ENCODE measurements around the gene F2R. TPM values are rescaled to one million over a fixed set of nuclear protein-coding genes. Genes with fewer than 3 reads are reported as not detected.
"Not testable (repeated sequence)": the region's sequence is repeated elsewhere in the genome, so short reads cannot be mapped to it uniquely, and the experiment has no call there.

F2R gene
- polyA plus RNA-seq, 1 donor: 52.5 TPM

GRCh38 chr5:76733049-76733417, 17.1 kb downstream of the F2R start:
- H3K36me3 ChIP-seq (ENCODE audit: control insufficient read depth, insufficient read depth, low read length): peaks cover 18% of the 10 kb centered on the region
- no peaks in the 10 kb centered on the region for H3K27me3 ChIP-seq (ENCODE audit: control insufficient read depth, insufficient read depth, low read length)
- H3K4me3 ChIP-seq (ENCODE audit: low read length): no peak overlapping the region
- no peaks in the 10 kb centered on the region for H3K4me1 ChIP-seq (ENCODE audit: control insufficient read depth, insufficient read depth, low read length)
- H3K9me3 ChIP-seq (ENCODE audit: control insufficient read depth, low read depth, low read length): peaks cover 8% of the 10 kb centered on the region
- H3K27ac ChIP-seq (ENCODE audit: low read length): no peak overlapping the region
- no peak for DNase-seq
- 100% methylated on average over 1 of the region's 13 CpGs for WGBS (ENCODE audit: insufficient coverage, low lambda C conversion rate)

- DNase-seq: no peak
- Histone ChIP-seq H3K4me1 (ENCODE audit: control insufficient read depth, insufficient read depth, low read length) (peaks cover 5% of the 10 kb centered on the region), H3K4me3 (ENCODE audit: low read length) (no peak overlapping the region), H3K36me3 (ENCODE audit: control insufficient read depth, insufficient read depth, low read length) (peaks cover 18% of the 10 kb centered on the region), H3K27me3 (ENCODE audit: control insufficient read depth, insufficient read depth, low read length) (no peaks in the 10 kb centered on the region), H3K27ac (ENCODE audit: low read length) (no peak overlapping the region), H3K9me3 (ENCODE audit: control insufficient read depth, low read depth, low read length) (no peaks in the 10 kb centered on the region)
- whole genome bisulfite sequencing (ENCODE audit: insufficient coverage, low lambda C conversion rate): 71% methylated on average over 2 of the region's 4 CpGs
These were observed 20.0 kb downstream of the F2R start for GRCh38 chr5:76735762-76736545.

GRCh38 chr5:76736679-76737556, 21.0 kb downstream of the F2R start:
- no peaks in the 10 kb centered on the region for H3K27me3 ChIP-seq (ENCODE audit: control insufficient read depth, insufficient read depth, low read length)
- peaks cover 18% of the 10 kb centered on the region for H3K36me3 ChIP-seq (ENCODE audit: control insufficient read depth, insufficient read depth, low read length)
- no peak for DNase-seq
- H3K4me3 ChIP-seq (ENCODE audit: low read length): no peak overlapping the region
- H3K27ac ChIP-seq (ENCODE audit: low read length): no peak overlapping the region
- 90% methylated on average over 2 of the region's 6 CpGs for WGBS (ENCODE audit: insufficient coverage, low lambda C conversion rate)
- H3K9me3 ChIP-seq (ENCODE audit: control insufficient read depth, low read depth, low read length): no peaks in the 10 kb centered on the region
- peaks cover 5% of the 10 kb centered on the region for H3K4me1 ChIP-seq (ENCODE audit: control insufficient read depth, insufficient read depth, low read length)

GRCh38 chr5:76737846-76738245, 21.9 kb downstream of the F2R start:
- Histone ChIP-seq H3K4me1 (ENCODE audit: control insufficient read depth, insufficient read depth, low read length) (peaks cover 5% of the 10 kb centered on the region), H3K36me3 (ENCODE audit: control insufficient read depth, insufficient read depth, low read length) (peaks cover 12% of the 10 kb centered on the region), H3K9me3 (ENCODE audit: control insufficient read depth, low read depth, low read length) (no peaks in the 10 kb centered on the region), H3K4me3 (ENCODE audit: low read length) (no peak overlapping the region), H3K27ac (ENCODE audit: low read length) (no peak overlapping the region), H3K27me3 (ENCODE audit: control insufficient read depth, insufficient read depth, low read length) (no peaks in the 10 kb centered on the region)
- 100% methylated on average over 1 of the region's 5 CpGs for WGBS (ENCODE audit: insufficient coverage, low lambda C conversion rate)
- no peak for DNase-seq

- H3K9me3 ChIP-seq (ENCODE audit: control insufficient read depth, low read depth, low read length); H3K4me1 ChIP-seq (ENCODE audit: control insufficient read depth, insufficient read depth, low read length); H3K4me3 ChIP-seq (ENCODE audit: low read length); H3K36me3 ChIP-seq (ENCODE audit: control insufficient read depth, insufficient read depth, low read length); H3K27ac ChIP-seq (ENCODE audit: low read length); H3K27me3 ChIP-seq (ENCODE audit: control insufficient read depth, insufficient read depth, low read length); DNase-seq: not testable (repeated sequence)
- no CpG with 5 or more reads among the region's 4 CpGs for WGBS (ENCODE audit: insufficient coverage, low lambda C conversion rate)
These were observed 25.6 kb downstream of the F2R start for GRCh38 chr5:76741506-76741905.

GRCh38 chr5:76742583-76742982, 26.7 kb downstream of the F2R start:
- peaks cover 5% of the 10 kb centered on the region for H3K4me1 ChIP-seq (ENCODE audit: control insufficient read depth, insufficient read depth, low read length)
- H3K36me3 ChIP-seq (ENCODE audit: control insufficient read depth, insufficient read depth, low read length): no peaks in the 10 kb centered on the region
- no peak overlapping the region for H3K27ac ChIP-seq (ENCODE audit: low read length)
- no peak overlapping the region for H3K4me3 ChIP-seq (ENCODE audit: low read length)
- no peaks in the 10 kb centered on the region for H3K9me3 ChIP-seq (ENCODE audit: control insufficient read depth, low read depth, low read length)
- H3K27me3 ChIP-seq (ENCODE audit: control insufficient read depth, insufficient read depth, low read length): no peaks in the 10 kb centered on the region
- DNase-seq: no peak
- whole genome bisulfite sequencing (ENCODE audit: insufficient coverage, low lambda C conversion rate): 100% methylated on average over 1 of the region's 4 CpGs

- no peaks in the 10 kb centered on the region for H3K36me3 ChIP-seq (ENCODE audit: control insufficient read depth, insufficient read depth, low read length)
- H3K4me3 ChIP-seq (ENCODE audit: low read length): no peak overlapping the region
- WGBS (ENCODE audit: insufficient coverage, low lambda C conversion rate): no CpG with 5 or more reads among the region's 2 CpGs
- DNase-seq: no peak
- H3K27ac ChIP-seq (ENCODE audit: low read length): no peak overlapping the region
- no peaks in the 10 kb centered on the region for H3K9me3 ChIP-seq (ENCODE audit: control insufficient read depth, low read depth, low read length)
- H3K27me3 ChIP-seq (ENCODE audit: control insufficient read depth, insufficient read depth, low read length): no peaks in the 10 kb centered on the region
- no peaks in the 10 kb centered on the region for H3K4me1 ChIP-seq (ENCODE audit: control insufficient read depth, insufficient read depth, low read length)
These were observed 28.7 kb downstream of the F2R start for GRCh38 chr5:76744632-76745031.

GRCh38 chr5:76745670-76746069, 29.7 kb downstream of the F2R start:
- H3K36me3 ChIP-seq (ENCODE audit: control insufficient read depth, insufficient read depth, low read length): no peaks in the 10 kb centered on the region
- 100% methylated on average over 1 of the region's 3 CpGs for whole genome bisulfite sequencing (ENCODE audit: insufficient coverage, low lambda C conversion rate)
- DNase-seq: no peak
- H3K27me3 ChIP-seq (ENCODE audit: control insufficient read depth, insufficient read depth, low read length): no peaks in the 10 kb centered on the region
- H3K4me1 ChIP-seq (ENCODE audit: control insufficient read depth, insufficient read depth, low read length): no peaks in the 10 kb centered on the region
- no peak overlapping the region for H3K27ac ChIP-seq (ENCODE audit: low read length)
- no peak overlapping the region for H3K4me3 ChIP-seq (ENCODE audit: low read length)
- H3K9me3 ChIP-seq (ENCODE audit: control insufficient read depth, low read depth, low read length): no peaks in the 10 kb centered on the region

GRCh38 chr5:76746677-76747076, 30.8 kb downstream of the F2R start:
- no peak for DNase-seq
- Histone ChIP-seq H3K4me1 (ENCODE audit: control insufficient read depth, insufficient read depth, low read length) (no peaks in the 10 kb centered on the region), H3K27ac (ENCODE audit: low read length) (no peak overlapping the region), H3K4me3 (ENCODE audit: low read length) (no peak overlapping the region), H3K36me3 (ENCODE audit: control insufficient read depth, insufficient read depth, low read length) (no peaks in the 10 kb centered on the region), H3K9me3 (ENCODE audit: control insufficient read depth, low read depth, low read length) (no peaks in the 10 kb centered on the region), H3K27me3 (ENCODE audit: control insufficient read depth, insufficient read depth, low read length) (no peaks in the 10 kb centered on the region)
- WGBS (ENCODE audit: insufficient coverage, low lambda C conversion rate): 83% methylated on average over 1 of the region's 2 CpGs

- Histone ChIP-seq H3K27me3 (ENCODE audit: control insufficient read depth, insufficient read depth, low read length) (no peaks in the 10 kb centered on the region), H3K27ac (ENCODE audit: low read length) (no peak overlapping the region), H3K4me1 (ENCODE audit: control insufficient read depth, insufficient read depth, low read length) (no peaks in the 10 kb centered on the region), H3K36me3 (ENCODE audit: control insufficient read depth, insufficient read depth, low read length) (no peaks in the 10 kb centered on the region), H3K4me3 (ENCODE audit: low read length) (no peak overlapping the region), H3K9me3 (ENCODE audit: control insufficient read depth, low read depth, low read length) (no peaks in the 10 kb centered on the region)
- WGBS (ENCODE audit: insufficient coverage, low lambda C conversion rate): 100% methylated on average over 2 of the region's 13 CpGs
- DNase-seq: no peak
These were observed 31.8 kb downstream of the F2R start for GRCh38 chr5:76747706-76748105.
